H9 (cell line): ENCODE data around the gene ADARB2. TPM values are rescaled to one million over a fixed set of nuclear protein-coding genes. Genes with fewer than 3 reads are reported as not detected.

Source experiments
- DNase-seq: peaks from one replicate; pipeline ENCODE4 v3.0.0-alpha.2; 2017
- H2AFZ ChIP-seq: one replicate; pipeline ENCODE4 v1.6.1; 2013; ENCODE audit warnings: mild to moderate bottlenecking, low read length, control low read depth, moderate library complexity
- H2AK5ac ChIP-seq: 2 replicates; pipeline ENCODE4 v1.6.1; 2013; ENCODE audit warnings: low read length, control low read depth, mixed read lengths; ENCODE audit not compliant: insufficient read length
- H2BK120ac ChIP-seq: one replicate; pipeline ENCODE4 v1.6.1; 2013; ENCODE audit warnings: low read depth, mild to moderate bottlenecking, low read length, control low read depth, inconsistent platforms; ENCODE audit not compliant: poor library complexity, severe bottlenecking
- H2BK12ac ChIP-seq: 2 replicates; pipeline ENCODE4 v1.6.1; 2013; ENCODE audit warnings: low read length, control low read depth, mixed read lengths, low read depth; ENCODE audit not compliant: insufficient read length
- H2BK15ac ChIP-seq: 2 replicates; pipeline ENCODE4 v1.6.1; 2013; ENCODE audit warnings: low read depth, low read length, control low read depth
- H2BK20ac ChIP-seq: one replicate; pipeline ENCODE4 v1.6.1; 2013; ENCODE audit warnings: low read depth, mild to moderate bottlenecking, low read length, control low read depth, inconsistent platforms; ENCODE audit not compliant: poor library complexity, severe bottlenecking
- H2BK5ac ChIP-seq: 2 replicates; pipeline ENCODE4 v1.6.1; 2013; ENCODE audit warnings: low read length, control low read depth, mixed read lengths; ENCODE audit not compliant: insufficient read length
- H3K14ac ChIP-seq: 2 replicates; pipeline ENCODE4 v1.6.1; 2013; ENCODE audit warnings: low read length, control low read depth; ENCODE audit not compliant: insufficient read depth
- H3K18ac ChIP-seq: 2 replicates; pipeline ENCODE4 v1.6.1; 2013; ENCODE audit warnings: low read depth, mild to moderate bottlenecking, mixed read lengths, low read length, control low read depth; ENCODE audit not compliant: insufficient read length
- H3K23ac ChIP-seq: 2 replicates; pipeline ENCODE4 v1.6.1; 2013; ENCODE audit warnings: low read length, control low read depth, mixed read lengths, low read depth; ENCODE audit not compliant: insufficient read length
- H3K23me2 ChIP-seq: 2 replicates; pipeline ENCODE4 v1.6.1; 2013; ENCODE audit warnings: low read depth, mild to moderate bottlenecking, mixed read lengths, low read length, control low read depth; ENCODE audit not compliant: insufficient read length, poor library complexity, severe bottlenecking
- H3K27ac ChIP-seq: 2 replicates; pipeline ENCODE4 v1.5.1; 2013; ENCODE audit warnings: low read length, control low read depth, mixed read lengths, low read depth; ENCODE audit not compliant: insufficient read length
- H3K27me3 ChIP-seq: 2 replicates; pipeline ENCODE4 v1.6.1; 2013; ENCODE audit warnings: low read length, control low read depth, inconsistent platforms; ENCODE audit not compliant: insufficient read depth
- H3K4ac ChIP-seq: 2 replicates; pipeline ENCODE4 v1.6.1; 2013; ENCODE audit warnings: low read depth, mild to moderate bottlenecking, control low read depth, inconsistent platforms, low read length, moderate library complexity
- H3K4me1 ChIP-seq: 2 replicates; pipeline ENCODE4 v1.6.1; 2013; ENCODE audit warnings: low read length, control low read depth, inconsistent platforms; ENCODE audit not compliant: insufficient read depth
- H3K4me2 ChIP-seq: 2 replicates; pipeline ENCODE4 v1.6.1; 2013; ENCODE audit warnings: low read length, control low read depth, mixed read lengths; ENCODE audit not compliant: insufficient read length, insufficient read depth
- H3K56ac ChIP-seq: 2 replicates; pipeline ENCODE4 v1.6.1; 2013; ENCODE audit warnings: low read depth, mild to moderate bottlenecking, mixed read lengths, low read length, control low read depth; ENCODE audit not compliant: insufficient read length
- H3K79me1 ChIP-seq: 2 replicates; pipeline ENCODE4 v1.6.1; 2013; ENCODE audit warnings: low read depth, mild to moderate bottlenecking, moderate library complexity, low read length, control low read depth, inconsistent platforms; ENCODE audit not compliant: insufficient read depth, poor library complexity, severe bottlenecking
- H3K79me2 ChIP-seq: 2 replicates; pipeline ENCODE4 v1.6.1; 2013; ENCODE audit warnings: low read length, control low read depth, inconsistent platforms; ENCODE audit not compliant: insufficient read depth
- H3K9ac ChIP-seq: 2 replicates; pipeline ENCODE4 v1.6.1; 2013; ENCODE audit warnings: low read length, control low read depth, mixed read lengths; ENCODE audit not compliant: insufficient read length; ENCODE audit errors: extremely low read depth
- H3K9me3 ChIP-seq: one replicate; pipeline ENCODE4 v1.6.1; 2013; ENCODE audit warnings: low read depth, low read length, inconsistent platforms; ENCODE audit not compliant: control insufficient read depth
- H3T11ph ChIP-seq: one replicate; pipeline ENCODE4 v1.6.1; 2013; ENCODE audit warnings: mild to moderate bottlenecking, low read length, control low read depth, inconsistent platforms
- H4K20me1 ChIP-seq: one replicate; pipeline ENCODE4 v1.6.1; 2013; ENCODE audit not compliant: control insufficient read depth, insufficient read length, insufficient read depth
- H4K5ac ChIP-seq: 2 replicates; pipeline ENCODE4 v1.6.1; 2013; ENCODE audit warnings: low read depth, mild to moderate bottlenecking, mixed read lengths, low read length, control low read depth; ENCODE audit not compliant: insufficient read length
- H4K8ac ChIP-seq: replicated peaks from 2 replicates; pipeline ENCODE4 v1.6.1; 2013; ENCODE audit warnings: low read length, control low read depth, mixed read lengths, low read depth; ENCODE audit not compliant: insufficient read length
- H4K91ac ChIP-seq: 2 replicates; pipeline ENCODE4 v1.6.1; 2013; ENCODE audit warnings: low read depth, mild to moderate bottlenecking, moderate library complexity, mixed read lengths, low read length, control low read depth; ENCODE audit not compliant: insufficient read length
- H3K27ac Mint-ChIP-seq, 3 experiments: 2 replicates in 2 of 3; 3 replicates in 1 of 3; pipeline ENCODE4 v1.8.0; 2020 to 2021; ENCODE audit warnings: mixed read lengths in 3 of 3, mild to moderate bottlenecking in 1 of 3, moderate library complexity in 1 of 3
- H3K27me3 Mint-ChIP-seq: 2 replicates; pipeline ENCODE4 v1.8.0; 2021; ENCODE audit warnings: low read depth, mild to moderate bottlenecking, moderate library complexity, mixed read lengths
- H3K36me3 Mint-ChIP-seq, 3 experiments: 2 replicates in 2 of 3; 3 replicates in 1 of 3; pipeline ENCODE4 v1.8.0; 2020 to 2021; ENCODE audit warnings: low read depth in 3 of 3, mixed read lengths in 3 of 3; ENCODE audit not compliant: insufficient read depth in 1 of 3
- H3K4me1 Mint-ChIP-seq, 2 experiments: 2 replicates each; pipeline ENCODE4 v1.8.0; 2020; ENCODE audit warnings: mixed read lengths in 2 of 2
- H3K4me3 Mint-ChIP-seq, 2 experiments: 2 replicates in 1 of 2; 3 replicates in 1 of 2; pipeline ENCODE4 v1.8.0; 2020 to 2021; ENCODE audit warnings: mild to moderate bottlenecking in 2 of 2, mixed read lengths in 2 of 2, moderate library complexity in 1 of 2
- H3K9me3 Mint-ChIP-seq, 2 experiments: 2 replicates in 1 of 2; 3 replicates in 1 of 2; pipeline ENCODE4 v1.8.0; 2020; ENCODE audit warnings: mild to moderate bottlenecking in 2 of 2, mixed read lengths in 2 of 2, moderate library complexity in 1 of 2
- WGBS: extraction: QIAGEN DNeasy Blood & Tissue Kit; methylation state at CpG from one replicate; pipeline ENCODE4 v1.1.7; 2013; ENCODE audit warnings: missing lambda C conversion rate, low lambda C conversion rate, mixed read lengths; ENCODE audit not compliant: insufficient read length; ENCODE audit errors: extremely low coverage; 5-methylcytosine and 5-hydroxymethylcytosine counted together
- total RNA-seq: library from RNA; stranded (reverse); gene quantifications from 2 replicates; pipeline ENCODE4 v1.2.1, GENCODE V29; 2021
- TF ChIP-seq, protein P1 (sequence below): fragments of 200-600 bp; sonication (generic); conservative IDR thresholded peaks from 3 replicates; pipeline ENCODE4 v1.8.0; 2021; ENCODE audit warnings: antibody characterized with exemption, mild to moderate bottlenecking

Gene ADARB2
- total RNA-seq, 1 experiment from 2014 or later, result 0.87 TPM

DNA sequence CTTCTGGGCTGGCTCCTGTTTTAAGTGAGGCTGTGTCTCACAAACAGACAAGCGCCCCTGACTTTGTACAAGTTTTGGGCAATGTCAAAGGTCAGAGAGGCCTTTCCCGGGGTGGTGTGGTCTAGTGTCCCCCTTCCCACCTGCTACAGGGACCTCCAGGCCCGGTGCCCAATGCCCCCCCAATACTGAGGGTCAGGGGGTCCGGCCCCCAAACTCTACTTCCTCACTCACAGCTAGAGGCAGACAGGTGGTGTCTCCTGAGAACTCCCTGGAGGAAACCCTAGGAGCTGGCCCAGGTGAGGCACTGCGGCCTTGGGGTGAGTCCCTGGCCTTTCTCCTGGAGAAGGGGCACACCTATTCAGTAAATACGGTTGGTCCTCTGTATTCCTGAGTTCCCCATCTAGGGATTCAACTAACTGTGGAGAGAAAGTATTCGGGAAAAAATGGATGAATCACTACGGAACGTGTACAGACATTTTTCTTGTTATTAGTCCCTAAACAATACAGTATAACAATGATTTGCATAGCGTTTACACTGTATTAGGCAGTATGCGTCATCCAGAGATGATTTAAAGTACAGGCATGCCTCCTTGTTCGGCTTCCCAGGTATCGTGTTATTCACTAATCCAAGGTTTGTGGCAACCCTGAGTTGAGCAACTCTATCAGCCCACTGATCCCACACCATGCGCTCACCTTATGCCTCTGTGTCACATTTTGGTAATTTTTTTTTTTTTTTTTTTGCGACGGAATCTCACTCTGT, 373.0 kb downstream of the ADARB2 start:
- H3K27me3 Mint-ChIP-seq, result no peaks in the 10 kb centered on the region
- no peak overlapping the region for H3K14ac ChIP-seq

More for the DNA sequence above, 373.0 kb downstream of the ADARB2 start:
- no peaks in the 10 kb centered on the region for H4K20me1 ChIP-seq
- H3K23me2 ChIP-seq, result no peaks in the 10 kb centered on the region
- no peak overlapping the region for H2BK15ac ChIP-seq
- no peak overlapping the region for H2BK5ac ChIP-seq
- no peak overlapping the region for H3K9ac ChIP-seq
- H4K5ac ChIP-seq, result no peak overlapping the region
- H3K9me3 ChIP-seq, result no peaks in the 10 kb centered on the region
- no peak overlapping the region for H3K27ac ChIP-seq
- H3K27me3 ChIP-seq, result no peaks in the 10 kb centered on the region
- no peak overlapping the region for H3K18ac ChIP-seq
- no peak overlapping the region for H3T11ph ChIP-seq
- H2AFZ ChIP-seq, result no peak overlapping the region
- H3K79me2 ChIP-seq, result no peaks in the 10 kb centered on the region
- no CpG with 5 or more reads among the region's 16 CpGs for WGBS
- no peaks in the 10 kb centered on the region; a peak in 1 of 7 replicates for H3K36me3 Mint-ChIP-seq
- no peak overlapping the region for H3K4me2 ChIP-seq
- no peak overlapping the region for H4K8ac ChIP-seq
- H2BK20ac ChIP-seq, result no peak overlapping the region
- no peak for DNase-seq
- H2BK120ac ChIP-seq, result no peak overlapping the region
- no peaks in the 10 kb centered on the region for H3K79me1 ChIP-seq
- no peak overlapping the region for H3K4ac ChIP-seq
- TF ChIP-seq, protein P1, sequence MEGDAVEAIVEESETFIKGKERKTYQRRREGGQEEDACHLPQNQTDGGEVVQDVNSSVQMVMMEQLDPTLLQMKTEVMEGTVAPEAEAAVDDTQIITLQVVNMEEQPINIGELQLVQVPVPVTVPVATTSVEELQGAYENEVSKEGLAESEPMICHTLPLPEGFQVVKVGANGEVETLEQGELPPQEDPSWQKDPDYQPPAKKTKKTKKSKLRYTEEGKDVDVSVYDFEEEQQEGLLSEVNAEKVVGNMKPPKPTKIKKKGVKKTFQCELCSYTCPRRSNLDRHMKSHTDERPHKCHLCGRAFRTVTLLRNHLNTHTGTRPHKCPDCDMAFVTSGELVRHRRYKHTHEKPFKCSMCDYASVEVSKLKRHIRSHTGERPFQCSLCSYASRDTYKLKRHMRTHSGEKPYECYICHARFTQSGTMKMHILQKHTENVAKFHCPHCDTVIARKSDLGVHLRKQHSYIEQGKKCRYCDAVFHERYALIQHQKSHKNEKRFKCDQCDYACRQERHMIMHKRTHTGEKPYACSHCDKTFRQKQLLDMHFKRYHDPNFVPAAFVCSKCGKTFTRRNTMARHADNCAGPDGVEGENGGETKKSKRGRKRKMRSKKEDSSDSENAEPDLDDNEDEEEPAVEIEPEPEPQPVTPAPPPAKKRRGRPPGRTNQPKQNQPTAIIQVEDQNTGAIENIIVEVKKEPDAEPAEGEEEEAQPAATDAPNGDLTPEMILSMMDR, result no peak
- no peak overlapping the region for H2BK12ac ChIP-seq
- peaks cover 2% of the 10 kb centered on the region; the same call in 1 of the 2 replicates for H3K4me1 ChIP-seq
- no peak overlapping the region for H4K91ac ChIP-seq
- no peak overlapping the region for H2AK5ac ChIP-seq
- H3K27ac Mint-ChIP-seq, result no peak overlapping the region
- peaks cover 38% of the 10 kb centered on the region in 2 experiments for H3K4me1 Mint-ChIP-seq
- H3K9me3 Mint-ChIP-seq, result no peaks in the 10 kb centered on the region
- H3K56ac ChIP-seq, result no peak overlapping the region
- H3K4me3 Mint-ChIP-seq, result no peak overlapping the region
- no peak overlapping the region for H3K23ac ChIP-seq
